Right forelimb (tissue), 1 donor: ENCODE results near the gene EXD3.
"Not testable (repeated sequence)": the region's sequence is repeated elsewhere in the genome, so short reads cannot be mapped to it uniquely, and the experiment has no call there.

Experiments
- DNase-seq: peaks from one replicate; pipeline ENCODE4 v3.0.0-alpha.2; 2018

EXD3 gene

GRCh38 chr9:137265496-137266161 lies 157.3 kb downstream of the EXD3 start:
- no peak for DNase-seq

GRCh38 chr9:137264067-137264466 lies 158.9 kb downstream of the EXD3 start:
- DNase-seq: no peak

GRCh38 chr9:137263506-137263905 lies 159.5 kb downstream of the EXD3 start:
- DNase-seq: no peak

- no peak for DNase-seq
Observed at GRCh38 chr9:137262909-137263285, 160.1 kb downstream of the EXD3 start.

- DNase-seq: not testable (repeated sequence)
Observed at GRCh38 chr9:137262173-137262908, 160.6 kb downstream of the EXD3 start.
